HepG2 (cell line): ENCODE results near the gene CCDC57. TPM values are rescaled to one million over a fixed set of nuclear protein-coding genes. Genes with fewer than 3 reads are reported as not detected.

ENCODE experiments used
- ATAC-seq: fragments of 200-7000 bp; cut with Tn5 transposase; 3 replicates; pipeline ENCODE4 v1.9.1; 2020; ENCODE audit warnings: mild to moderate bottlenecking, moderate library complexity
- BruUV-seq: library from RNA; stranded (reverse); fragments of 400-500 nt; replicated peaks from 2 replicates; lab custom pipeline; 2021; lab: Mats Ljungman, UMichigan
- CTCF ChIA-PET: fragments of 300-600 bp; formaldehyde crosslinking; extraction: SDS; loops from one replicate; lab custom pipeline; 2021; ENCODE audit warnings: low total read pairs, inconsistent platforms, low intra/inter-chr PET ratio; lab: Yijun Ruan, JAX
- POLR2A ChIA-PET: fragments of 350-600 bp; sonication (Branson Sonifier 250); formaldehyde crosslinking; loops from one replicate; lab custom pipeline; 2020; ENCODE audit warnings: antibody characterized with exemption, inconsistent platforms; lab: Yijun Ruan, JAX
- DNase-seq: peaks from one replicate; pipeline ENCODE4 v3.0.0-alpha.2; 2015; ENCODE audit warnings: low spot score
- FAIRE-seq: peaks from 3 replicates; lab custom pipeline; 2011; peaks lifted over from hg19 to GRCh38; lab: Jason Lieb, UNC
- H2AFZ ChIP-seq: one replicate; pipeline ENCODE4 v1.6.1; 2011; ENCODE audit warnings: low read length, inconsistent platforms
- H3K27ac ChIP-seq: fragments of 300-600 bp; 3 replicates; pipeline ENCODE4 v1.8.0; 2011; ENCODE audit warnings: mixed run types, mild to moderate bottlenecking, mixed read lengths, low read length, inconsistent platforms; ENCODE audit not compliant: insufficient read depth; ENCODE audit errors: extremely low read length
- H3K27me3 ChIP-seq, 2 experiments: fragments of 200-600 bp in 1 of 2; 2 replicates in 1 of 2; 3 replicates in 1 of 2; pipeline versions ENCODE4 v1.6.0 to v1.8.0; 2011; ENCODE audit warnings: low read length in 2 of 2, mild to moderate bottlenecking in 2 of 2, moderate library complexity in 2 of 2, inconsistent platforms in 1 of 2; ENCODE audit not compliant: insufficient read depth in 2 of 2, control insufficient read depth in 1 of 2
- H3K36me3 ChIP-seq, 2 experiments: fragments of 200-600 bp in 1 of 2; replicated peaks in 1 of 2; 2 replicates in 1 of 2; 3 replicates in 1 of 2; pipeline versions ENCODE4 v1.5.1 to v1.8.0; 2011; ENCODE audit warnings: low read length in 2 of 2, inconsistent platforms in 1 of 2; ENCODE audit not compliant: insufficient read depth in 2 of 2, control insufficient read depth in 1 of 2
- H3K4me1 ChIP-seq: 2 replicates; pipeline ENCODE4 v1.5.1; 2012; ENCODE audit warnings: low read length, inconsistent platforms; ENCODE audit not compliant: insufficient read depth
- H3K4me2 ChIP-seq: 2 replicates; pipeline ENCODE4 v1.6.0; 2011; ENCODE audit warnings: low read depth, low read length, inconsistent platforms
- H3K4me3 ChIP-seq, 3 experiments: fragments of 200-600 bp in 1 of 3; sonication (generic), shearing (Covaris generic) in 1 of 3; replicated peaks in 1 of 3; 2 replicates each; pipeline ENCODE4 v1.5.1; 2011 to 2016; ENCODE audit warnings: low read length in 3 of 3, inconsistent platforms in 2 of 3, low read depth in 2 of 3, mild to moderate bottlenecking in 2 of 3, control low read depth in 1 of 3, mixed read lengths in 1 of 3; ENCODE audit not compliant: insufficient read depth in 1 of 3
- H3K79me2 ChIP-seq: one replicate; pipeline ENCODE4 v1.6.1; 2011; ENCODE audit warnings: low read length, inconsistent platforms; ENCODE audit not compliant: insufficient read depth
- H3K9ac ChIP-seq: 2 replicates; pipeline ENCODE4 v1.6.0; 2011; ENCODE audit warnings: mild to moderate bottlenecking, low read depth, low read length, inconsistent platforms; ENCODE audit not compliant: insufficient read depth
- H3K9me3 ChIP-seq: 2 replicates; pipeline ENCODE4 v1.5.1; 2012; ENCODE audit warnings: mild to moderate bottlenecking, low read length
- H4K20me1 ChIP-seq: 2 replicates; pipeline ENCODE4 v1.6.0; 2011; ENCODE audit warnings: inconsistent platforms, mild to moderate bottlenecking, low read length, moderate library complexity; ENCODE audit not compliant: insufficient read depth
- CBX1 ChIP-seq: IDR thresholded peaks from one replicate; pipeline ENCODE4 v1.6.1; 2016; ENCODE audit warnings: antibody characterized with exemption, low read depth
- FLYWCH1 ChIP-seq: sonication (generic); formaldehyde crosslinking; IDR thresholded peaks from 2 replicates; pipeline ENCODE4 v1.8.1; 2023; ENCODE audit warnings: mild to moderate bottlenecking, missing genetic modification reagents
- KDM2A ChIP-seq: sonication (generic); formaldehyde crosslinking; IDR thresholded peaks from 2 replicates; pipeline ENCODE4 v1.4.0; 2020; ENCODE audit warnings: low read depth, missing genetic modification reagents, borderline replicate concordance
- MEIS2 ChIP-seq: sonication (generic); formaldehyde crosslinking; IDR thresholded peaks from 2 replicates; pipeline ENCODE4 v1.9.0; 2021; ENCODE audit warnings: mild to moderate bottlenecking, missing genetic modification reagents
- THAP9 ChIP-seq: sonication (generic); formaldehyde crosslinking; IDR thresholded peaks from 2 replicates; pipeline ENCODE4; 2020; ENCODE audit warnings: missing genetic modification reagents, mild to moderate bottlenecking, borderline replicate concordance
- ZKSCAN8 ChIP-seq: IDR thresholded peaks from 2 replicates; pipeline ENCODE4 v1.6.1; 2016; ENCODE audit warnings: borderline replicate concordance, missing genetic modification reagents, missing compliant biosample characterization
- ZNF230 ChIP-seq: sonication (generic); formaldehyde crosslinking; IDR thresholded peaks from 2 replicates; pipeline ENCODE4 v1.4.0; 2020; ENCODE audit warnings: mild to moderate bottlenecking, missing genetic modification reagents
- WGBS: methylation state at CpG from one replicate; pipeline ENCODE4 v1.1.6; 2017; ENCODE audit warnings: low lambda C conversion rate; 5-methylcytosine and 5-hydroxymethylcytosine counted together
- in situ Hi-C: cut with HindIII; loops from 2 replicates; pipeline ENCODE4 v1.10.0; 2017; ENCODE audit warnings: low pct_unique_long_range_greater_than_20kb; ENCODE audit not compliant: extremely low pct_ligation_motif_present
- intact Hi-C: fragments of 100-400 bp; cut with micrococcal nuclease; formaldehyde crosslinking; loops from one replicate; pipeline ENCODE4 v1.10.0; 2022; ENCODE audit not compliant: unreplicated experiment
- polyA plus RNA-seq, 8 experiments: library from polyadenylated mRNA; depleted of rRNA in 3 of 8; stranded (reverse) in 7 of 8; unstranded in 1 of 8; fragments of >200 nt; fragmentation: Illumina TruSeq in 4 of 8; extraction: Trizol in 4 of 8; gene quantifications; 2 replicates each; pipeline versions ENCODE4 v1.2.1 to v1.2.3, GENCODE V29; 2011 to 2016; ENCODE audit warnings: low read depth in 4 of 8, missing spikeins in 1 of 8, mixed read lengths in 1 of 8; ENCODE audit not compliant: insufficient read depth in 1 of 8
- total RNA-seq, 5 experiments: library from RNA; depleted of rRNA; stranded (reverse); fragments of >200 nt; fragmentation: Illumina TruSeq; extraction: Trizol; gene quantifications; 2 replicates each; pipeline ENCODE4 v1.2.3, GENCODE V29; 2016; ENCODE audit warnings: low read depth in 1 of 5

Gene CCDC57
- total and polyA plus RNA-seq, 2 of the 13 experiments (the other 11 are each of a cell fraction or from before 2014, with no cell fraction given), result 59.3 to 59.9 TPM

DNA sequence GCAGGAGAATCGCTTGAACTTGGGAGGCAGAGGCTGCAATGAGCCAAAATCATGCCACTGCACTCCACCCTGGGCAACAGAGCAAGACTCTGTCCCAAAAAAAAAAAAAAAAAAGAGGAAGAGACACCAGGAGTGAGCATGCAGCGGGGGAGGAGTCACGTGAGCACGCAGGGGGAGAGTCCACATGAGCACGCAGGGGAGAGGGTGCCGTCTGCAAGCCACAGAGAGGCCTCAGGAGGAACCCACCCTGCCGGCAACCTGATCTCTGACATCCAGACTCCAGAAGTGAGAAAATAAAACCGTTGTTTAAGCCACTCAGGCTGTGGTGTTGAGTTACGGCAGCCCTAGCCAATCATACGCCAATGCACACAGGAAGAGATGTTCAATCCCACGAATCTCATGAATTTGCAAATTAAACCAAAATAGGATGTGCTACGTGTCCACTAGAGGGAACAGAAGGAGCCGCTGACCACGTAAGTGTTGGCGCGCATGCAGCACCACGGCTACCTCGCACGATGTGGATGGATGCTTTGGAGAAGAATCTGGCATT is 42.2 kb downstream of the CCDC57 start:
- no TSS peak for BruUV-seq
- H3K79me2 ChIP-seq, result no peaks in the 10 kb centered on the region
- intact Hi-C loops (no loop called here), in situ Hi-C loops (no loop called here)
- ATAC-seq, result no peak
- H3K4me2 ChIP-seq, result no peak overlapping the region
- 87% methylated on average over 19 of the region's 19 CpGs for WGBS
- H3K36me3 ChIP-seq, result peaks cover 15 to 21% of the 10 kb centered on the region in 2 experiments; a peak in 4 of 5 replicates
- ChIA-PET POLR2A (no interaction called here), CTCF (no interaction called here)
- no peak overlapping the region for H3K4me3 ChIP-seq
- H3K9me3 ChIP-seq, result no peaks in the 10 kb centered on the region
- H4K20me1 ChIP-seq, result no peaks in the 10 kb centered on the region
- no peak for FAIRE-seq
- H3K27me3 ChIP-seq, result no peaks in the 10 kb centered on the region
- TF ChIP-seq CBX1, result no peak
- TF ChIP-seq KDM2A (CRISPR knock-in tag), result no peak
- TF ChIP-seq ZNF230 (CRISPR knock-in tag), result no peak
- TF ChIP-seq ZKSCAN8, result no peak
- TF ChIP-seq THAP9 (CRISPR knock-in tag), result no peak
- TF ChIP-seq FLYWCH1 (CRISPR knock-in tag), result no peak
- no peak for TF ChIP-seq MEIS2
- H3K4me1 ChIP-seq, result peaks cover 2% of the 10 kb centered on the region
- H3K27ac ChIP-seq, result no peak overlapping the region
- H3K9ac ChIP-seq, result no peak overlapping the region
- DNase-seq, result no peak
- no peak overlapping the region for H2AFZ ChIP-seq
